IMR-90 (cell line): Measurements from ENCODE around the gene EXOC4. TPM values are rescaled to one million over a fixed set of nuclear protein-coding genes. Genes with fewer than 3 reads are reported as not detected.

ENCODE experiments used
- ATAC-seq: fragments of 200-7000 bp; cut with Tn5 transposase; 2 replicates; pipeline ENCODE4 v1.9.1; 2020; ENCODE audit warnings: low read depth, mild to moderate bottlenecking, moderate library complexity
- BruUV-seq: library from RNA; stranded (reverse); fragments of 400-500 nt; replicated peaks from 2 replicates; lab custom pipeline; 2021; lab: Mats Ljungman, UMichigan
- CTCF ChIA-PET: fragments of 300-600 bp; formaldehyde crosslinking; extraction: SDS; loops from one replicate; lab custom pipeline; 2021; ENCODE audit warnings: antibody characterized with exemption; lab: Yijun Ruan, JAX
- POLR2A ChIA-PET: fragments of 300-600 bp; sonication (Branson Sonifier 250); formaldehyde crosslinking; loops from one replicate; lab custom pipeline; 2022; ENCODE audit warnings: antibody characterized with exemption; ENCODE audit not compliant: unreplicated experiment; lab: Charles Lee
- DNase-seq: peaks from one replicate; pipeline ENCODE4 v3.0.0; 2013
- H2AFZ ChIP-seq: replicated peaks from 2 replicates; pipeline ENCODE3; 2013; ENCODE audit warnings: low read length, mild to moderate bottlenecking; ENCODE audit not compliant: poor library complexity
- H2AK5ac ChIP-seq: 2 replicates; pipeline ENCODE4 v1.6.1; 2013; ENCODE audit warnings: low read depth, low read length, inconsistent platforms
- H2AK9ac ChIP-seq: replicated peaks from 2 replicates; pipeline ENCODE3; 2013; ENCODE audit warnings: mild to moderate bottlenecking, low read depth, low read length, moderate library complexity; ENCODE audit not compliant: poor library complexity
- H2BK120ac ChIP-seq: 2 replicates; pipeline ENCODE4 v1.6.1; 2013; ENCODE audit warnings: low read depth, low read length, inconsistent platforms
- H2BK15ac ChIP-seq: 3 replicates; pipeline ENCODE4 v1.6.1; 2013; ENCODE audit warnings: low read depth, low read length, inconsistent platforms
- H2BK20ac ChIP-seq: 2 replicates; pipeline ENCODE4 v1.6.1; 2013; ENCODE audit warnings: low read depth, mild to moderate bottlenecking, inconsistent platforms, low read length, moderate library complexity
- H2BK5ac ChIP-seq: 2 replicates; pipeline ENCODE4 v1.6.1; 2013; ENCODE audit warnings: mild to moderate bottlenecking, low read depth, low read length, inconsistent platforms; ENCODE audit not compliant: poor library complexity, severe bottlenecking
- H3K14ac ChIP-seq: replicated peaks from 2 replicates; pipeline ENCODE4 v1.6.1; 2013; ENCODE audit warnings: low read depth, low read length, inconsistent platforms
- H3K18ac ChIP-seq: 2 replicates; pipeline ENCODE4 v1.6.1; 2013; ENCODE audit warnings: low read depth, low read length, control low read depth
- H3K23ac ChIP-seq: 2 replicates; pipeline ENCODE4 v1.6.1; 2013; ENCODE audit warnings: low read depth, low read length, inconsistent platforms
- H3K27ac ChIP-seq: 2 replicates; pipeline ENCODE4 v1.5.1; 2013; ENCODE audit warnings: mild to moderate bottlenecking, control low read depth, low read length; ENCODE audit not compliant: insufficient read depth
- H3K27me3 ChIP-seq: 2 replicates; pipeline ENCODE4 v1.6.1; 2013; ENCODE audit warnings: low read length; ENCODE audit not compliant: control insufficient read depth, insufficient read depth
- H3K36me3 ChIP-seq: 2 replicates; pipeline ENCODE4 v1.6.1; 2013; ENCODE audit warnings: low read length, mixed read lengths; ENCODE audit not compliant: control insufficient read depth, insufficient read depth
- H3K4ac ChIP-seq: 2 replicates; pipeline ENCODE4 v1.6.1; 2013; ENCODE audit warnings: low read depth, low read length, inconsistent platforms
- H3K4me1 ChIP-seq: 2 replicates; pipeline ENCODE4 v1.6.1; 2013; ENCODE audit warnings: low read length, mixed read lengths; ENCODE audit not compliant: control insufficient read depth, insufficient read depth
- H3K4me2 ChIP-seq: 2 replicates; pipeline ENCODE4 v1.6.1; 2013; ENCODE audit warnings: low read depth, mild to moderate bottlenecking, control low read depth, low read length, moderate library complexity
- H3K4me3 ChIP-seq: 2 replicates; pipeline ENCODE4 v1.5.1; 2013; ENCODE audit warnings: low read depth, mild to moderate bottlenecking, control low read depth, low read length, moderate library complexity; ENCODE audit not compliant: insufficient read depth
- H3K56ac ChIP-seq: 2 replicates; pipeline ENCODE4 v1.6.1; 2013; ENCODE audit warnings: low read length, inconsistent platforms; ENCODE audit not compliant: insufficient read depth; ENCODE audit errors: extremely low read depth
- H3K79me1 ChIP-seq, 2 experiments: 2 replicates each; pipeline ENCODE4 v1.6.1; 2013; ENCODE audit warnings: low read length in 2 of 2, inconsistent platforms in 1 of 2, low read depth in 1 of 2
- H3K9ac ChIP-seq: 2 replicates; pipeline ENCODE4 v1.6.1; 2013; ENCODE audit warnings: low read depth, low read length, control low read depth
- H3K9me1 ChIP-seq: 2 replicates; pipeline ENCODE4 v1.6.1; 2013; ENCODE audit warnings: low read length, inconsistent platforms; ENCODE audit not compliant: insufficient read depth
- H3K9me3 ChIP-seq: 2 replicates; pipeline ENCODE4 v1.6.1; 2013; ENCODE audit warnings: low read length; ENCODE audit not compliant: control insufficient read depth, insufficient read depth
- H4K20me1 ChIP-seq: 2 replicates; pipeline ENCODE4 v1.6.1; 2013; ENCODE audit warnings: low read length, inconsistent platforms; ENCODE audit not compliant: insufficient read depth
- H4K5ac ChIP-seq: 2 replicates; pipeline ENCODE4 v1.6.1; 2013; ENCODE audit warnings: mild to moderate bottlenecking, low read depth, low read length, control low read depth
- H4K8ac ChIP-seq, 2 experiments: 2 replicates each; pipeline ENCODE4 v1.6.1; 2013; ENCODE audit warnings: low read depth in 2 of 2, low read length in 2 of 2, control low read depth in 1 of 2, inconsistent platforms in 1 of 2
- H4K91ac ChIP-seq: 2 replicates; pipeline ENCODE4 v1.6.1; 2013; ENCODE audit warnings: low read depth, low read length, inconsistent platforms; ENCODE audit not compliant: insufficient read depth
- BHLHE40 ChIP-seq: fragments of 150-350 bp; IDR thresholded peaks from 2 replicates; pipeline ENCODE4 v1.6.1; 2016; ENCODE audit warnings: mild to moderate bottlenecking, low read depth, low read length
- ELK1 ChIP-seq: fragments of 150-350 bp; IDR thresholded peaks from 2 replicates; pipeline ENCODE4 v1.6.1; 2016; ENCODE audit warnings: low read depth, mild to moderate bottlenecking, low read length, moderate library complexity, borderline replicate concordance
- NFE2L2 ChIP-seq: fragments of 150-350 bp; IDR thresholded peaks from 2 replicates; pipeline ENCODE4 v1.6.1; 2016; ENCODE audit warnings: low read depth, mild to moderate bottlenecking, low read length
- RFX5 ChIP-seq: IDR thresholded peaks from 2 replicates; pipeline ENCODE4 v1.8.0; 2012; ENCODE audit warnings: low read depth, mild to moderate bottlenecking, low read length, moderate library complexity
- SMC3 ChIP-seq: fragments of 150-350 bp; IDR thresholded peaks from 2 replicates; pipeline ENCODE4 v1.6.1; 2016; ENCODE audit warnings: low read depth, mild to moderate bottlenecking, antibody characterized with exemption, low read length, moderate library complexity
- USF2 ChIP-seq: fragments of 150-350 bp; IDR thresholded peaks from 2 replicates; pipeline ENCODE4 v1.6.1; 2017; ENCODE audit warnings: mild to moderate bottlenecking, antibody characterized with exemption, low read length, low read depth
- WGBS, 2 experiments: methylation state at CpG; one replicate each; pipeline versions ENCODE4 v1.1.5 to v1.1.7; 2013; ENCODE audit warnings: missing lambda C conversion rate in 2 of 2; ENCODE audit not compliant: insufficient read length in 1 of 2; ENCODE audit errors: extremely low coverage in 2 of 2; 5-methylcytosine and 5-hydroxymethylcytosine counted together
- dilution Hi-C: fragments of 300-500 bp; cut with HindIII; formaldehyde crosslinking; loops from one replicate; pipeline ENCODE4 v1.14.3; 2018; ENCODE audit warnings: low sequenced_read_pairs; ENCODE audit not compliant: unreplicated experiment
- in situ Hi-C: fragments of 300-500 bp; cut with MboI; formaldehyde crosslinking; loops from 3 replicates; pipeline ENCODE4 v1.14.3; 2019; ENCODE audit warnings: low sequenced_read_pairs, inconsistent platforms, mixed read lengths
- intact Hi-C: fragments of 100-400 bp; cut with micrococcal nuclease; formaldehyde crosslinking; loops from 2 replicates; pipeline ENCODE4 v1.10.0; 2022
- polyA plus RNA-seq, 3 experiments: library from polyadenylated mRNA; depleted of rRNA; stranded (reverse); fragments of >200 nt; gene quantifications; 2 replicates each; pipeline ENCODE4 v1.2.3, GENCODE V29; 2012; ENCODE audit warnings: low replicate concordance in 1 of 3
- total RNA-seq: library from RNA; depleted of rRNA; stranded (reverse); fragments of >200 nt; gene quantifications from 2 replicates; pipeline ENCODE4 v1.2.3, GENCODE V29; 2012

The EXOC4 gene
- total and polyA plus RNA-seq, 2 of the 4 experiments (the other 2 are of a cell fraction), result 25.4 to 94.6 TPM

- Histone ChIP-seq H3K36me3 (0 out of 2 replicates have a peak, but pooled peaks cover 1% of the 10 kb centered on the region), H2BK120ac (no peak overlapping the region), H2BK15ac (no peak overlapping the region), H3K4me1 (no peaks in the 10 kb centered on the region), H3K27ac (no peak overlapping the region), H2BK20ac (no peak overlapping the region), H4K91ac (no peak overlapping the region), H2AK9ac (no peak overlapping the region), H3K27me3 (no peaks in the 10 kb centered on the region), H4K5ac (no peak overlapping the region), H3K4me2 (no peak overlapping the region), H3K14ac (no peak overlapping the region), H3K56ac (no peak overlapping the region), H3K18ac (no peak overlapping the region), H4K8ac (no peak overlapping the region), H2AK5ac (no peak overlapping the region), H3K9me1 (peaks cover 7% of the 10 kb centered on the region), H3K23ac (no peak overlapping the region), H2BK5ac (no peak overlapping the region), H4K20me1 (no peaks in the 10 kb centered on the region), H3K9me3 (no peaks in the 10 kb centered on the region), H2AFZ (no peak overlapping the region), H3K4ac (no peak overlapping the region), H3K79me1 (peaks cover 0 to 6% of the 10 kb centered on the region in 2 experiments; a peak in 3 of 4 replicates), H3K4me3 (no peak overlapping the region), H3K9ac (no peak overlapping the region)
- dilution Hi-C loops (no loop called here), in situ Hi-C loops (no loop called here), intact Hi-C loops (no loop called here)
- no CpG with 5 or more reads among the region's 1 CpG for WGBS, 2 experiments
- no TSS peak for BruUV-seq
- POLR2A ChIA-PET, result no interaction called here
- TF ChIP-seq RFX5 (no peak), USF2 (no peak), ELK1 (no peak), NFE2L2 (no peak), SMC3 (no peak), BHLHE40 (no peak)
- ATAC-seq (no peak), DNase-seq (no peak)
- CTCF ChIA-PET, result interaction anchor here (1.6 kb wide), 1 partner anchor 14 kb away, joined by 3 read pairs; no protein-coding TSS in a partner anchor
These were observed 123.6 kb downstream of the EXOC4 start for GRCh38 chr7:133376514-133376913.
